Sigmoid colon (tissue), 4 donors: ENCODE results near the gene TMTC1.

Experiments
- POLR2A ChIP-seq, 2 donors: fragments of 450-650 bp; IDR thresholded peaks; one replicate each; pipeline ENCODE4 v1.6.1; 2016; ENCODE audit warnings: antibody characterized with exemption in 2 of 2, mild to moderate bottlenecking in 2 of 2, moderate library complexity in 2 of 2
- POLR2AphosphoS5 ChIP-seq, 4 donors: sonication (generic); formaldehyde crosslinking; IDR thresholded peaks; one replicate each; pipeline ENCODE4 v1.6.1; 2017; ENCODE audit warnings: antibody characterized with exemption in 4 of 4
- TF ChIP-seq, protein P1 (sequence below), 4 experiments: fragments of 450-650 bp in 3 of 4; fragments of 200-600 bp in 1 of 4; IDR thresholded peaks; one replicate each; pipeline ENCODE4 v1.5.1; 2016 to 2019; ENCODE audit warnings: antibody characterized with exemption in 4 of 4, mild to moderate bottlenecking in 3 of 4, moderate library complexity in 2 of 4

DNA sequence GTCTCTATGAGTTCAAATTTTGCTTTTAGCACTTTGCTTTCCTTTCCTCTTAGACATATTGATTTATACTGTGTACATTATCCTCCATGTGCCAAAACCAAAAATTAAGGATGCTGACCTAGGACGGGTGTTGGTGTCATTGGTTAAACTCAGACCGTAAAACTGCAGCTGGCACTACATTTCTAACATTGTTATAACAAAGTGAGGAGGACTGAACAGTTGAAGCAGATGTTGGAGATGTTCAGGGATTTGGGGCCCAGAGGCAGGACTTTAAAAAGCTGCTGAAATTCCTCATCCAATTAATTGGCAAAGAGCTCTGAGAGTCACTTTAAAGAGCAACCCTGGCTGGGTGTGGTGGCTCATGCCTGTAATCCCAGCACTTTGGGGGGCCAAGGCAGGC, 72.4 kb downstream of the TMTC1 start:
- TF ChIP-seq POLR2AphosphoS5 (IDR thresholded peaks at IDR 0.05): no peak
- TF ChIP-seq, protein P1, sequence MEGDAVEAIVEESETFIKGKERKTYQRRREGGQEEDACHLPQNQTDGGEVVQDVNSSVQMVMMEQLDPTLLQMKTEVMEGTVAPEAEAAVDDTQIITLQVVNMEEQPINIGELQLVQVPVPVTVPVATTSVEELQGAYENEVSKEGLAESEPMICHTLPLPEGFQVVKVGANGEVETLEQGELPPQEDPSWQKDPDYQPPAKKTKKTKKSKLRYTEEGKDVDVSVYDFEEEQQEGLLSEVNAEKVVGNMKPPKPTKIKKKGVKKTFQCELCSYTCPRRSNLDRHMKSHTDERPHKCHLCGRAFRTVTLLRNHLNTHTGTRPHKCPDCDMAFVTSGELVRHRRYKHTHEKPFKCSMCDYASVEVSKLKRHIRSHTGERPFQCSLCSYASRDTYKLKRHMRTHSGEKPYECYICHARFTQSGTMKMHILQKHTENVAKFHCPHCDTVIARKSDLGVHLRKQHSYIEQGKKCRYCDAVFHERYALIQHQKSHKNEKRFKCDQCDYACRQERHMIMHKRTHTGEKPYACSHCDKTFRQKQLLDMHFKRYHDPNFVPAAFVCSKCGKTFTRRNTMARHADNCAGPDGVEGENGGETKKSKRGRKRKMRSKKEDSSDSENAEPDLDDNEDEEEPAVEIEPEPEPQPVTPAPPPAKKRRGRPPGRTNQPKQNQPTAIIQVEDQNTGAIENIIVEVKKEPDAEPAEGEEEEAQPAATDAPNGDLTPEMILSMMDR (IDR thresholded peaks at IDR 0.05): no peak
- TF ChIP-seq POLR2A (IDR thresholded peaks at IDR 0.05): no peak
